ENCODE results near the gene CEP68.
"Not testable (repeated sequence)": the region's sequence is repeated elsewhere in the genome, so short reads cannot be mapped to it uniquely, and the experiment has no call there.

Gene CEP68

GRCh38 chr2:65023742-65024141 lies 32.5 kb upstream of the CEP68 start:
- no peak overlapping the region for H3K9ac ChIP-seq (ENCODE audit: low read length)
- H3K4me3 ChIP-seq (ENCODE audit: low read length), result no peak overlapping the region
- no peaks in the 10 kb centered on the region for H3K4me1 ChIP-seq (ENCODE audit: control insufficient read depth, insufficient read depth, low read length)
- H3K36me3 ChIP-seq (ENCODE audit: control insufficient read depth, insufficient read depth, low read length), result peaks cover under 1% of the 10 kb centered on the region
- no peaks in the 10 kb centered on the region for H3K27me3 ChIP-seq (ENCODE audit: control insufficient read depth, insufficient read depth, low read length)
- H3K27ac ChIP-seq (ENCODE audit: low read depth, low read length), result no peak overlapping the region

DNA sequence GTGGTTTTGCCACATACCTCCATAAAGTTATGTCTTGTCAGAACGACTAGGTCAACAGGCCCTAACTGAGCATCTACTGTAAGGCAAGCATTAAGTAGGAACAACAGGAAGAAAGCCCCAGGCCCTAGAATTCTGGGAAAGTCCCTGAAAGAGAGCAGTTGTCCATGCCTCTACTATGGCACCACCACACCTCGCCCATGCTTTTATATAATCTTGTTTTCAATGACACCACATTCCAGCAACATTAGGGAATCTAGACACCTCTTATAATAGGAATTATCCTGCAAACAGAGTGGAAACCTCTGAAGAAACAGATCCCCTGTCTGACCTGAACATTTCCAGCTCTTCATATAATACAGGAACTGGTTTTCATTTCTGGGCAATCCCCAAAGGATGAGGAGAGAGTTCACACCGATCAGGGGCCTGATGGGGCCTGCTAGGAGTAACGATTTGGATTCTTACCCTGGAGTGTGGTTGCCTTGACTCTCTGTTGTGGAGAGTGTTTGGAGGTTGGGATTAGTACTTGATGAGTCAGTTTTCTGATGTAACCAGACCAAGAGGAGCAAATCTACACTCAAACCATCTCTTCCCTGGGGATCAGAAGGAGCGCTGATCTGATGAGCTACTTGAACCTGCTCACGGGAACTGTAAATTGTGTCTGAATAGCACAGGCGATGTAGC lies 31.9 kb upstream of the CEP68 start:
- Histone ChIP-seq H3K4me1 (ENCODE audit: control insufficient read depth, insufficient read depth, low read length) (no peaks in the 10 kb centered on the region), H3K27ac (ENCODE audit: low read depth, low read length) (no peak overlapping the region), H3K9ac (ENCODE audit: low read length) (no peak overlapping the region), H3K36me3 (ENCODE audit: control insufficient read depth, insufficient read depth, low read length) (no peaks in the 10 kb centered on the region), H3K27me3 (ENCODE audit: control insufficient read depth, insufficient read depth, low read length) (no peaks in the 10 kb centered on the region), H3K4me3 (ENCODE audit: low read length) (no peak overlapping the region)

DNA sequence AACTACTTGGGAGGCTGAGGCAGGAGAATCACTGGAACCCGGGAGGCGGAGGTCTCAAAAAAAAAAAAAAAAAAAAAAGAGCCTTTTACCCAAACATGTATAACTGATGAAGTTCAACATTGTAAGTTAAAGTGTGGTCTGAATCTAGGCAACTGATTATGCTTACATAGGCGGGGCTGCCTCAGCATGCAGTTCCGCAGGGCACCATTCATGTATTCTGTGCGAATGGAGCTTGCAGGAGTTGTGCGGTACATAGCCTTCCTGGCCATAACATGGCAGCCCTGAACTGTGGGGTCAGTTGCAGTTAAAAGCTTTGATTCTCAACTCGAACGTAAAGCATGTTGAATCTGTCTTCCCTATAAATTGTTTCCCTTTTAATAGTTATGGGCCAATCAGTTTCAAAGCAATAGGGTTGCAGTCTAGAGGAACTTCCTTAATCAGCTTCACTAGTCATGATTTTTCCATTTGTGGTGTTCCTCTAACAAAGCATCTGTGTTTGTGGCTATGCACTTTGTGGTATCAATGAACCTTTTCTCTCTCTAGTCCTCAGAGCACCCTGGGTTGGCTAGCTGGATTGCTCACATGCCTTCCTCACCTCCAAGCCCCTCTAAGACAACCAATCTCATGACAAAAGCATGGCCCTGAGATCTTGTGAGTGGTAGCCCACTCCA lies 30.6 kb upstream of the CEP68 start:
- H3K4me1 ChIP-seq (ENCODE audit: control insufficient read depth, insufficient read depth, low read length), result no peaks in the 10 kb centered on the region
- H3K9ac ChIP-seq (ENCODE audit: low read length), result no peak overlapping the region
- no peaks in the 10 kb centered on the region for H3K36me3 ChIP-seq (ENCODE audit: control insufficient read depth, insufficient read depth, low read length)
- H3K4me3 ChIP-seq (ENCODE audit: low read length), result no peak overlapping the region
- H3K27ac ChIP-seq (ENCODE audit: low read depth, low read length), result no peak overlapping the region
- H3K27me3 ChIP-seq (ENCODE audit: control insufficient read depth, insufficient read depth, low read length), result no peaks in the 10 kb centered on the region

- Histone ChIP-seq H3K36me3 (ENCODE audit: control insufficient read depth, insufficient read depth, low read length) (no peaks in the 10 kb centered on the region), H3K4me3 (ENCODE audit: low read length) (no peak overlapping the region), H3K27ac (ENCODE audit: low read depth, low read length) (no peak overlapping the region), H3K4me1 (ENCODE audit: control insufficient read depth, insufficient read depth, low read length) (no peaks in the 10 kb centered on the region), H3K9ac (ENCODE audit: low read length) (no peak overlapping the region), H3K27me3 (ENCODE audit: control insufficient read depth, insufficient read depth, low read length) (no peaks in the 10 kb centered on the region)
Observed at GRCh38 chr2:65026154-65026553, 30.1 kb upstream of the CEP68 start.

DNA sequence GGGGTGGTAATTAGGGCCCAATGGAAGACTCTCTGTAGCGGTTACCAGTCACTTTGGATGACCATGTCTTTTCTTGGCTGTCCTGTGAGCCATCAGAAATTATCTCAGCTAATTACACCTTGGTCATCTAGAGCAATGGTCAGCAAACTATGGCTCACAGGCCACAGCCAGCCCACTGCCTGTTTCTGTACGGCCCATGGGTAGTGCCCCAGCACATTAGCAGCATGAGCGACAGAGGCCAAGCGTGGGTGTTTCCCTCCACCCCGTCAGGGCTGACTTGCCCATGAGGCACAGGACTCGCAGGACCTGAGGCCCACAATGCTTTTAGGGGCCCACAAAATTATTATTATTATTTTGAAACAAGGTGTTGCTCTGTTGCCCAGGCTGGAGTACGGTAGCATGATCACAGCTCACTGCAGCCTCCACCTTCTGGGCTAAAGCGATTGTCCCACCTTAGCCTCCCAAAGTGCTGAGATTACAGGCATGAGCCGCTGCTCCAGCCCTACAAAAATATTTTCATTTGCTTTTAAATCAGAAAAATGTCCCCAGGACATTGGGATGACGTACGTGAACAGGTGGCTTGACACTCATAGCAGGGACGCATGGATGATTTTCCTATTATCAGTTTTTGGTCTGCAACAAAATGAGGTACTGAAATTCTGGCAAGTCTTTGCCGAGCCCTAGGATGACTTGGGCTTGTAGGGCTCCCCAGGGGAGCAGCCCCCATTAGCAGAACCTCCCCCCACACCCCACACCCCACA lies 29.3 kb upstream of the CEP68 start:
- Histone ChIP-seq H3K36me3 (ENCODE audit: control insufficient read depth, insufficient read depth, low read length) (no peaks in the 10 kb centered on the region), H3K4me3 (ENCODE audit: low read length) (no peak overlapping the region), H3K4me1 (ENCODE audit: control insufficient read depth, insufficient read depth, low read length) (no peaks in the 10 kb centered on the region), H3K27ac (ENCODE audit: low read depth, low read length) (no peak overlapping the region), H3K27me3 (ENCODE audit: control insufficient read depth, insufficient read depth, low read length) (no peaks in the 10 kb centered on the region), H3K9ac (ENCODE audit: low read length) (no peak overlapping the region)

DNA sequence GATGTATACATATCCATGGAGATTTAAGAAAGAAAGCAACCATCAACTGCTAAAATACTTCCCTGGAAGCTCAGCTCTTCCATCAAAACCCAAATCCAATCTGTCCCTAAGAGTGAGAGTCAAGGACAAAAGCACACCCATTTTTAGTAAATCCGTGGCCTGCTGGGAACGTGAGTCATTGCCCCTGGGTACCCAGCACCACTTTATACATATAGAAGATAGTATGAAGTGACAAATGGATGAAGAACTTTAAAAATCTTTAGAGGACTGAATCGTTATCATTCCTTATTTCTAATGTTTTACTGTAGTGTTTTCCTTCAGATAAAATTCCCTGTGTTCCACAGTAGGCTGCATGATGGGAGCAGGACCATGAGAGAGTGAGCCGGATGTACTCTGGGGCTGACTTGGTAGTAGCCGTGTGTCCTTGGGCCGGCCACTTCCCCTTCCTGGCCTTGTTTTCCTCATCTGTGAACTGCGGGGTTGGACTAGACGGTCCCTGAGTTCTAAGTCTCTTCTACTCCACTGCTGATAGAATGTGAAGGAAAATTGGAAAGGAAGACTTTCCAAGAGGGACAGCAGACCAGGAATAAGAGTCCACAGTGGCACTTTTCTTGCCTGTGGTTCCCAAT lies 28.5 kb upstream of the CEP68 start:
- no peaks in the 10 kb centered on the region for H3K27me3 ChIP-seq (ENCODE audit: control insufficient read depth, insufficient read depth, low read length)
- no peak overlapping the region for H3K4me3 ChIP-seq (ENCODE audit: low read length)
- no peak overlapping the region for H3K9ac ChIP-seq (ENCODE audit: low read length)
- no peaks in the 10 kb centered on the region for H3K36me3 ChIP-seq (ENCODE audit: control insufficient read depth, insufficient read depth, low read length)
- no peak overlapping the region for H3K27ac ChIP-seq (ENCODE audit: low read depth, low read length)
- H3K4me1 ChIP-seq (ENCODE audit: control insufficient read depth, insufficient read depth, low read length), result no peaks in the 10 kb centered on the region

DNA sequence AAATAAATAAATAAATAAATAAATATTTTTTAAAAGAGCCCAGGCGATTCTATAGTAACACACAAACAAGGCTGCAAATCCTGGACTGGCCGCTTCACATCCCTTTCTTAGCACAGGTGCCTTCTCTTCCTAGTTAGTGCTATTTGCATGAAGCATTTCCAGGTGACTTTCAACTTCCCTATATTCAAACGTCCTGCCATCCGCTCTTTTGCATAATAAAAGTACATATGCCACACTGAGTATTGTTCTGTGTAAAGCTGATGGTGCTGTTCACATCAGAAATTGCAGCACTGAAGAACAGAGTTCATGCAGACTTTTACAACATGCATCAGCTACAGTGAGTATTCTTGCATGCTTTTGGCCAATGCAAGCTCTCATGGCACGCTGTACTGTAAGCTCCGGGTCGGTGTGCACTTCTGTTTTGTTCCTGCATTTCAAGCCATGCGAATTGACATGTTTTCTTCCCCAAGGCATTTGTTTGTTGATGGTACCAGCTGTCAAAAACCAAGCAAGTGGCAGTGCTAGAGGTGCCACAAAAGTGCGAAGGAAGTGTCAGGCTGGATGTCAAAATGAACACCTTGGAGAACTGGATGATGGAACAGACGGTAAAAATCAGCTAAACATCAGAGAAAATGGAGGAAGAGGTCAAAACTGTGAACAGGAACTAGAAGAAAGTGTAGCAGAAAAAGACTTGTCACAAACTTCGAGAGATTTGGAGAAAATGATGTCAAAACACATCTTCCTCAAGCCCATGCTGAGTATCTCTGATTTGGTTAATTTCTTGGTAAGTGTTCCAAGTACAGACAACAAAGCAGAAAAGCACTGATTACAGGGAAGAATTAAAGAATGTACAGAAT lies 25.5 kb upstream of the CEP68 start:
- Histone ChIP-seq H3K4me1 (ENCODE audit: control insufficient read depth, insufficient read depth, low read length) (no peaks in the 10 kb centered on the region), H3K27me3 (ENCODE audit: control insufficient read depth, insufficient read depth, low read length) (no peaks in the 10 kb centered on the region), H3K36me3 (ENCODE audit: control insufficient read depth, insufficient read depth, low read length) (no peaks in the 10 kb centered on the region), H3K4me3 (ENCODE audit: low read length) (peak overlapping the region; percentile 57), H3K9ac (ENCODE audit: low read length) (no peak overlapping the region), H3K27ac (ENCODE audit: low read depth, low read length) (no peak overlapping the region)

DNA sequence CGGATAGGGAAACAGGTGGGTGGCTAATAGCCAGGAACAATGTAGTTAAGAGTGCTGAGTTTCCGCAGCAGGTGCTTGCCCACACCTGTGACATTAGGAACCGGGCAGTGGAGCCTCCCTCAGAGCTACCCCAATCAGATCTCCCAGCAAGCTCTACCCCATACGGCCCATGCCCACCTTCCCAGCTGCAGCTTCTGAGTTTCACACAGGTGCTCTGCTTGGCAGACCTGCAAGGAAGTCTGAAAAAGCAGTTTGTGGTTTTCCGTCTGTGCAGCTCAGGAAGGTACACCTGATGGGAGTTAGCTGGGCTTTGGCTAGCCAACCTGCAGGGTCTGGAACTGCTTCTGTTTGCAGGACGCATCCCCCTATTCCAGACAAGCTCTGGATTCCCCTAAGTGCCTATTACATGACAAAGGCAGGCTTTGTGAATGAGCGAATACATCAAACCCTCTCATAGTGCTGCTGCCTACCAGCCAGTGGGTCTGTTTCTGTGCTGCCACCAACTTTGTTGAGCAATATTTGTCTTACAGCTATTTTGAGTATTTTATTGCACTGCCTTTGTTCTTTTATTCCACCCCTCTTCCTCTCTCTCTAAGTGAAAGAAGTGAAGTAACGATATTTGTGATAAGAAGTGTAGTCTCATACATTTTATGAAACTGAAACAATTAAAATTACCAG lies 24.7 kb upstream of the CEP68 start:
- Histone ChIP-seq H3K9ac (ENCODE audit: low read length) (no peak overlapping the region), H3K27ac (ENCODE audit: low read depth, low read length) (no peak overlapping the region), H3K4me3 (ENCODE audit: low read length) (peak overlapping the region; percentile 57), H3K4me1 (ENCODE audit: control insufficient read depth, insufficient read depth, low read length) (no peaks in the 10 kb centered on the region), H3K36me3 (ENCODE audit: control insufficient read depth, insufficient read depth, low read length) (no peaks in the 10 kb centered on the region), H3K27me3 (ENCODE audit: control insufficient read depth, insufficient read depth, low read length) (no peaks in the 10 kb centered on the region)

DNA sequence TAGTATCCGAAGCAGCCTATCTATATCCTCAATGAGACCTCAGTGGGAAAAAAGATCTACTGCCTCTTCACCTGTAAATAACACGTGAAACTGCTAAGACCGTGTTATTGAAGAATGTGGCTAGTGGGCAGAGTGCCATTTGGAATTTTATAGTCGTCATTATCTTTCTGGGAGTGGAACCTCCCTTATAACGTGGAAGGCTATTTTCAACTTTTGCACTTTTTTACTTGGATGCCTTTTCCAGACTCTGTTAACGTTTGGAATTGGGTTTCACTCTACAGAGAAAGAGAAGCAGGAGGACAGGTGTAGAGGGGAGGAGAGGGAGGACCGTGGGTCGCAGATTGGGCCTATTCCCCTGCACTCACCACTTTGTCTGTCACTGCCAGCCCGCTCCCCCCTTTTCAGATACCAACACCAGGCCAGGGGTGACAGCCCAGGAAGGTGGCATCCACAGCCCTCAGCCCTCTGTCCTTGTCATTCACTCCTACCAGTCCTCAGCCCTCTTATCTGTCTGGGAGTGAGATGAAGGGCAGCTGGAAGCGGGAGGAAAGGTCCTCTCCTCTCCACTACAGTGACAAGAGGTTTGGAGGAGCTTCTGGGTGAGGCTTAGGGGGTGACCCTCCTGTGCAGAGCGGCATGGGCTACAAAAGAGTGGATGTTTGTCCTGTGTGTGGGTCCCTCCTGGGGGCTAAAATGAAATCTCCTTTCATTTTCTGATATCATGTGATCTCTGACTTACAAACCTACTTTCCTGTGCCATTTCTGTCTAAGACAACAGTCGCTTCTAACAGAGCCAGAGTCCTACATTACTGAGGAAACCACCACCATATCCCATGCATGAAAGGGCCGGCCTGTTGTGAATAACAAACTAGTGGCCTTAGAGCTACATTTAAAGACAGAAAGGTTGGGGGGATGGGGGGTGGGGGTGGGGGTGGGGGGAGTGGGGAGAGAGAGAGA lies 23.9 kb upstream of the CEP68 start:
- Histone ChIP-seq H3K9ac (ENCODE audit: low read length) (no peak overlapping the region), H3K4me1 (ENCODE audit: control insufficient read depth, insufficient read depth, low read length) (no peaks in the 10 kb centered on the region), H3K27ac (ENCODE audit: low read depth, low read length) (no peak overlapping the region)

GRCh38 chr2:65033178-65033577 lies 23.0 kb upstream of the CEP68 start:
- no peak overlapping the region for H3K9ac ChIP-seq (ENCODE audit: low read length)
- no peaks in the 10 kb centered on the region for H3K36me3 ChIP-seq (ENCODE audit: control insufficient read depth, insufficient read depth, low read length)
- H3K4me3 ChIP-seq (ENCODE audit: low read length), result no peak overlapping the region
- H3K4me1 ChIP-seq (ENCODE audit: control insufficient read depth, insufficient read depth, low read length), result no peaks in the 10 kb centered on the region
- H3K27ac ChIP-seq (ENCODE audit: low read depth, low read length), result no peak overlapping the region
- no peaks in the 10 kb centered on the region for H3K27me3 ChIP-seq (ENCODE audit: control insufficient read depth, insufficient read depth, low read length)

More for the DNA sequence above, 23.9 kb upstream of the CEP68 start:
- no peaks in the 10 kb centered on the region for H3K36me3 ChIP-seq (ENCODE audit: control insufficient read depth, insufficient read depth, low read length)
- peak overlapping the region; percentile 17 for H3K4me3 ChIP-seq (ENCODE audit: low read length)
- no peaks in the 10 kb centered on the region for H3K27me3 ChIP-seq (ENCODE audit: control insufficient read depth, insufficient read depth, low read length)

GRCh38 chr2:65033667-65034066 lies 22.5 kb upstream of the CEP68 start:
- H3K9ac ChIP-seq (ENCODE audit: low read length); H3K4me1 ChIP-seq (ENCODE audit: control insufficient read depth, insufficient read depth, low read length); H3K36me3 ChIP-seq (ENCODE audit: control insufficient read depth, insufficient read depth, low read length); H3K4me3 ChIP-seq (ENCODE audit: low read length); H3K27ac ChIP-seq (ENCODE audit: low read depth, low read length); H3K27me3 ChIP-seq (ENCODE audit: control insufficient read depth, insufficient read depth, low read length): not testable (repeated sequence)
